H1 (cell line): Measurements from ENCODE around the gene DCBLD1. TPM values are rescaled to one million over a fixed set of nuclear protein-coding genes. Genes with fewer than 3 reads are reported as not detected.

ENCODE experiments used
- CTCF ChIA-PET: fragments of 300-600 bp; sonication (Branson Sonifier 250); formaldehyde crosslinking; loops from one replicate; lab custom pipeline; 2021; ENCODE audit not compliant: partially characterized antibody; lab: Charles Lee
- POLR2A ChIA-PET: fragments of 300-600 bp; sonication (Branson Sonifier 250); formaldehyde crosslinking; loops from one replicate; lab custom pipeline; 2021; ENCODE audit warnings: inconsistent platforms; ENCODE audit not compliant: partially characterized antibody; lab: Charles Lee
- DNase-seq, 2 experiments: peaks; one replicate each; pipeline versions ENCODE4 v3.0.0 to v3.0.0-alpha.2; 2010 to 2022; ENCODE audit warnings: low spot score in 2 of 2, low read depth in 1 of 2, mixed read lengths in 1 of 2
- FAIRE-seq: peaks from 2 replicates; lab custom pipeline; 2011; peaks lifted over from hg19 to GRCh38; lab: Jason Lieb, UNC
- H2AFZ ChIP-seq: 2 replicates; pipeline ENCODE4 v1.8.1; 2012; ENCODE audit warnings: low read length, inconsistent platforms
- H2AK5ac ChIP-seq: 2 replicates; pipeline ENCODE4 v1.6.1; 2013; ENCODE audit warnings: low read depth, low read length
- H2BK120ac ChIP-seq: replicated peaks from 2 replicates; pipeline ENCODE3; 2013; ENCODE audit warnings: low read depth, low read length, inconsistent platforms
- H2BK12ac ChIP-seq: 2 replicates; pipeline ENCODE4 v1.6.1; 2013; ENCODE audit warnings: low read depth, low read length
- H2BK15ac ChIP-seq: 2 replicates; pipeline ENCODE4 v1.6.1; 2013; ENCODE audit warnings: low read length
- H2BK20ac ChIP-seq: 2 replicates; pipeline ENCODE4 v1.6.1; 2013; ENCODE audit warnings: low read length
- H2BK5ac ChIP-seq: 2 replicates; pipeline ENCODE4 v1.6.1; 2013; ENCODE audit warnings: low read depth, low read length
- H3K14ac ChIP-seq: 2 replicates; pipeline ENCODE4 v1.6.1; 2013; ENCODE audit warnings: inconsistent platforms; ENCODE audit not compliant: insufficient read length
- H3K18ac ChIP-seq: 2 replicates; pipeline ENCODE4 v1.6.1; 2013; ENCODE audit warnings: low read length; ENCODE audit errors: extremely low read depth
- H3K23ac ChIP-seq: 2 replicates; pipeline ENCODE4 v1.6.1; 2013; ENCODE audit warnings: inconsistent platforms; ENCODE audit not compliant: insufficient read length
- H3K23me2 ChIP-seq: 2 replicates; pipeline ENCODE4 v1.6.1; 2013; ENCODE audit warnings: low read depth, low read length
- H3K27ac ChIP-seq: 2 replicates; pipeline ENCODE4 v1.6.1; 2011; ENCODE audit warnings: low read depth, low read length, inconsistent platforms
- H3K27me3 ChIP-seq, 4 experiments: replicated peaks in 1 of 4; 1 replicate in 1 of 4; 2 replicates in 3 of 4; pipeline versions ENCODE4 v1.6.1 to v1.8.1; 2011 to 2013; ENCODE audit warnings: low read length in 3 of 4, mild to moderate bottlenecking in 3 of 4, inconsistent platforms in 2 of 4, mixed read lengths in 2 of 4, moderate library complexity in 1 of 4; ENCODE audit not compliant: control insufficient read depth in 3 of 4, insufficient read depth in 3 of 4; ENCODE audit errors: extremely low read depth in 1 of 4
- H3K36me3 ChIP-seq, 4 experiments: 2 replicates each; pipeline versions ENCODE4 v1.6.1 to v1.8.1; 2011 to 2013; ENCODE audit warnings: mild to moderate bottlenecking in 4 of 4, low read length in 3 of 4, moderate library complexity in 2 of 4, control low read depth in 1 of 4, inconsistent platforms in 1 of 4; ENCODE audit not compliant: insufficient read depth in 4 of 4, control insufficient read depth in 2 of 4
- H3K4ac ChIP-seq: replicated peaks from 2 replicates; pipeline ENCODE3; 2013; ENCODE audit warnings: low read length, low read depth, mixed read lengths, inconsistent platforms; ENCODE audit not compliant: insufficient read length
- H3K4me1 ChIP-seq, 4 experiments: replicated peaks in 1 of 4; 1 replicate in 1 of 4; 2 replicates in 3 of 4; pipeline versions ENCODE4 v1.6.1 to v1.8.1; 2011 to 2013; ENCODE audit warnings: low read length in 3 of 4, inconsistent platforms in 2 of 4, mixed read lengths in 1 of 4; ENCODE audit not compliant: insufficient read depth in 4 of 4, control insufficient read depth in 3 of 4
- H3K4me2 ChIP-seq, 2 experiments: 2 replicates each; pipeline versions ENCODE4 v1.6.1 to v1.8.1; 2011 to 2013; ENCODE audit warnings: low read depth in 2 of 2, low read length in 2 of 2, control low read depth in 1 of 2, inconsistent platforms in 1 of 2, mild to moderate bottlenecking in 1 of 2; ENCODE audit not compliant: insufficient read depth in 1 of 2
- H3K4me3 ChIP-seq, 4 experiments: fragments of 200-600, 300-600 bp in 1 of 4; sonication (generic), shearing (Covaris generic), sonication (Bioruptor Twin) in 1 of 4; 2 replicates each; pipeline versions ENCODE4 v1.5.1 to v1.8.1; 2011 to 2016; ENCODE audit warnings: low read length in 4 of 4, low read depth in 3 of 4, control low read depth in 2 of 4, inconsistent platforms in 2 of 4, mild to moderate bottlenecking in 2 of 4, mixed read lengths in 1 of 4, moderate library complexity in 1 of 4; ENCODE audit not compliant: insufficient read depth in 2 of 4; ENCODE audit errors: extremely low read depth in 1 of 4
- H3K56ac ChIP-seq: replicated peaks from 2 replicates; pipeline ENCODE3; 2013; ENCODE audit warnings: low read depth, mild to moderate bottlenecking, mixed read lengths, low read length, inconsistent platforms; ENCODE audit not compliant: insufficient read length
- H3K79me1 ChIP-seq: 2 replicates; pipeline ENCODE4 v1.6.1; 2013; ENCODE audit warnings: low read depth, low read length, control low read depth
- H3K79me2 ChIP-seq, 2 experiments: 2 replicates each; pipeline versions ENCODE4 v1.6.1 to v1.8.1; 2012 to 2013; ENCODE audit warnings: low read length in 2 of 2, mild to moderate bottlenecking in 2 of 2, inconsistent platforms in 1 of 2; ENCODE audit not compliant: insufficient read depth in 2 of 2, control insufficient read depth in 1 of 2
- H3K9ac ChIP-seq, 4 experiments: replicated peaks in 1 of 4; 1 replicate in 1 of 4; 2 replicates in 3 of 4; pipeline versions ENCODE4 v1.6.1 to v1.8.1; 2011 to 2013; ENCODE audit warnings: low read depth in 3 of 4, low read length in 3 of 4, control low read depth in 2 of 4, mild to moderate bottlenecking in 2 of 4, moderate library complexity in 2 of 4, inconsistent platforms in 1 of 4; ENCODE audit errors: extremely low read depth in 1 of 4
- H3K9me3 ChIP-seq, 2 experiments: 2 replicates each; pipeline versions ENCODE4 v1.6.1 to v1.8.1; 2012 to 2013; ENCODE audit warnings: mild to moderate bottlenecking in 2 of 2, moderate library complexity in 2 of 2, control low read depth in 1 of 2, inconsistent platforms in 1 of 2, low read depth in 1 of 2, low read length in 1 of 2, mixed read lengths in 1 of 2; ENCODE audit not compliant: insufficient read depth in 2 of 2
- H4K20me1 ChIP-seq, 2 experiments: replicated peaks in 1 of 2; 2 replicates each; pipeline versions ENCODE3 to v1.8.1; 2011 to 2013; ENCODE audit warnings: inconsistent platforms in 2 of 2, low read length in 2 of 2, mild to moderate bottlenecking in 1 of 2; ENCODE audit not compliant: insufficient read depth in 2 of 2, control insufficient read depth in 1 of 2
- H4K5ac ChIP-seq: 2 replicates; pipeline ENCODE4 v1.6.1; 2013; ENCODE audit warnings: low read length, low read depth, mixed read lengths, inconsistent platforms; ENCODE audit not compliant: insufficient read length
- H4K8ac ChIP-seq: 2 replicates; pipeline ENCODE4 v1.8.0; 2013; ENCODE audit warnings: mild to moderate bottlenecking, moderate library complexity, low read length, inconsistent platforms; ENCODE audit not compliant: insufficient read depth; ENCODE audit errors: extremely low read depth
- H4K91ac ChIP-seq: replicated peaks from 2 replicates; pipeline ENCODE3; 2013; ENCODE audit warnings: low read length, mixed read lengths, inconsistent platforms; ENCODE audit not compliant: insufficient read length
- BCL11A ChIP-seq, 2 experiments: IDR thresholded peaks; one replicate each; pipeline ENCODE4 v1.6.1; 2011; ENCODE audit warnings: low read depth in 2 of 2, low read length in 2 of 2, mild to moderate bottlenecking in 2 of 2
- CHD1 ChIP-seq: IDR thresholded peaks from 2 replicates; pipeline ENCODE4 v1.6.1; 2012; ENCODE audit warnings: low read depth, low read length, improper control_type of control experiment
- CHD2 ChIP-seq: IDR thresholded peaks from 2 replicates; pipeline ENCODE4 v1.6.1; 2012; ENCODE audit warnings: low read length, improper control_type of control experiment
- CTBP2 ChIP-seq: IDR thresholded peaks from 2 replicates; pipeline ENCODE4 v1.7.0; 2011; ENCODE audit warnings: borderline replicate concordance, mild to moderate bottlenecking, moderate library complexity, mixed read lengths, low read length; ENCODE audit not compliant: insufficient read depth, insufficient read length
- CTCF ChIP-seq, 3 experiments: IDR thresholded peaks; 1 replicate in 2 of 3; 2 replicates in 1 of 3; pipeline versions ENCODE4 v1.5.1 to v1.6.1; 2011; ENCODE audit warnings: low read length in 3 of 3, mild to moderate bottlenecking in 3 of 3, inconsistent platforms in 2 of 3, low read depth in 1 of 3, moderate library complexity in 1 of 3; ENCODE audit not compliant: insufficient read depth in 1 of 3; ENCODE audit errors: control extremely low read depth in 1 of 3
- JUN ChIP-seq: IDR thresholded peaks from 2 replicates; pipeline ENCODE4 v1.6.1; 2011; ENCODE audit warnings: low read depth, mild to moderate bottlenecking, improper control_type of control experiment, low read length
- KDM1A ChIP-seq: fragments of 200-600, 300-600 bp; sonication (generic); IDR thresholded peaks from 2 replicates; pipeline ENCODE4 v1.7.1; 2016; ENCODE audit warnings: mild to moderate bottlenecking, low read length, borderline replicate concordance
- POLR2A ChIP-seq, 2 experiments: IDR thresholded peaks; 1 replicate in 1 of 2; 2 replicates in 1 of 2; pipeline ENCODE4 v1.6.1; 2011; ENCODE audit warnings: low read depth in 2 of 2, low read length in 2 of 2, mild to moderate bottlenecking in 2 of 2; ENCODE audit errors: control extremely low read depth in 1 of 2
- SIN3A ChIP-seq, 2 experiments: IDR thresholded peaks in 1 of 2; conservative IDR thresholded peaks in 1 of 2; 2 replicates each; pipeline ENCODE4 v1.6.1; 2011 to 2012; ENCODE audit warnings: low read length in 2 of 2, improper control_type of control experiment in 1 of 2, low read depth in 1 of 2, mild to moderate bottlenecking in 1 of 2
- SIX5 ChIP-seq: IDR thresholded peaks from 2 replicates; pipeline ENCODE4 v1.6.1; 2011; ENCODE audit warnings: mild to moderate bottlenecking, low read depth, low read length
- SP2 ChIP-seq: IDR thresholded peaks from 2 replicates; pipeline ENCODE4 v1.6.1; 2012; ENCODE audit warnings: mild to moderate bottlenecking, low read length, inconsistent platforms
- TAF7 ChIP-seq: optimal IDR thresholded peaks from 2 replicates; pipeline ENCODE3; 2011; ENCODE audit warnings: low read depth, mild to moderate bottlenecking, inconsistent platforms, low read length, moderate library complexity, borderline replicate concordance
- YY1 ChIP-seq: IDR thresholded peaks from 2 replicates; pipeline ENCODE4 v1.6.1; 2011; ENCODE audit warnings: low read depth, mild to moderate bottlenecking, low read length
- polyA plus RNA-seq, 7 experiments: library from polyadenylated mRNA; depleted of rRNA in 3 of 7; stranded (reverse) in 5 of 7; unstranded in 2 of 7; fragments of >200 nt in 5 of 7; fragments of 200-250 nt in 2 of 7; gene quantifications; 1 replicate in 5 of 7; 2 replicates in 1 of 7; 4 replicates in 1 of 7; pipeline versions ENCODE4 v1.2.1 to v1.2.3, GENCODE V29; 2011 to 2013; ENCODE audit warnings: missing spikeins in 2 of 7, mixed read lengths in 2 of 7
- total RNA-seq: library from RNA; stranded (reverse); fragmentation: NEBNext Ultra II Directional; extraction: Animal tissue kit (Norgen Biotek cat#: 25700); gene quantifications from 2 replicates; pipeline ENCODE4 v1.2.1, GENCODE V29; 2021

Gene DCBLD1
- total and polyA plus RNA-seq, 2 of the 8 experiments (the other 6 are each of a cell fraction or from before 2014, with no cell fraction given), result 3.9 to 11.2 TPM

- FAIRE-seq (no peak), DNase-seq (no peak)
- Histone ChIP-seq H3K14ac (no peak overlapping the region), H3K79me2 (no peaks in the 10 kb centered on the region), H3K4me3 (no peak overlapping the region), H4K91ac (no peak overlapping the region), H3K18ac (no peak overlapping the region), H3K23me2 (no peaks in the 10 kb centered on the region), H2AK5ac (no peak overlapping the region), H3K79me1 (no peaks in the 10 kb centered on the region), H4K8ac (no peak overlapping the region), H3K27me3 (no peaks in the 10 kb centered on the region), H2BK15ac (no peak overlapping the region), H3K56ac (no peak overlapping the region), H4K20me1 (no peaks in the 10 kb centered on the region), H3K4ac (no peak overlapping the region), H3K23ac (no peak overlapping the region), H2BK120ac (no peak overlapping the region), H2AFZ (no peak overlapping the region), H4K5ac (no peak overlapping the region), H3K4me1 (no peaks in the 10 kb centered on the region; a peak in 1 of 7 replicates), H3K4me2 (no peak overlapping the region), H2BK20ac (no peak overlapping the region), H2BK5ac (no peak overlapping the region), H3K27ac (no peak overlapping the region), H3K9ac (no peak overlapping the region), H3K36me3 (no peaks in the 10 kb centered on the region), H2BK12ac (no peak overlapping the region), H3K9me3 (no peaks in the 10 kb centered on the region)
- ChIA-PET POLR2A (no interaction called here), CTCF (interaction anchor here (0.7 to 1.0 kb wide), 2 partner anchors 109 to 745 kb away, joined by 3 read pairs; no protein-coding TSS in a partner anchor)
- no peak for TF ChIP-seq KDM1A
- no peak for TF ChIP-seq CTBP2
- no peak for TF ChIP-seq JUN
- TF ChIP-seq CHD1, result no peak
- TF ChIP-seq TAF7, result no peak
- no peak for TF ChIP-seq SP2
- no peak for TF ChIP-seq SIX5
- TF ChIP-seq POLR2A (IDR thresholded peaks at IDR 0.05; ENCODE audit: control extremely low read depth in 1 of 2, low read depth in 2 of 2, low read length in 2 of 2), result no peak
- no peak for TF ChIP-seq SIN3A (conservative IDR thresholded peaks at IDR 0.05 in 1 of 2, IDR thresholded peaks at IDR 0.05 in 1 of 2; ENCODE audit: low read depth in 1 of 2, low read length in 2 of 2)
- no peak for TF ChIP-seq CHD2
- TF ChIP-seq YY1, result no peak
- TF ChIP-seq BCL11A (IDR thresholded peaks at IDR 0.05; ENCODE audit: low read depth in 2 of 2, low read length in 2 of 2), result no peak
- no peak for TF ChIP-seq CTCF (IDR thresholded peaks at IDR 0.05; ENCODE audit: control extremely low read depth in 1 of 3, insufficient read depth in 1 of 3, low read depth in 1 of 3, low read length in 3 of 3)
Observed at GRCh38 chr6:117495425-117495824, 13.0 kb downstream of the DCBLD1 start.
